ENCODE results near the gene KRT36.

The KRT36 gene

GRCh38 chr17:41463746-41464145, 26.0 kb downstream of the KRT36 start:
- Histone ChIP-seq H4K20me1 (ENCODE audit: insufficient read depth, low read length) (no peaks in the 10 kb centered on the region), H3K27me3 (replicated peaks; ENCODE audit: insufficient read depth, low read length) (0 out of 2 replicates have a peak, but pooled peaks cover 4% of the 10 kb centered on the region), H3K79me2 (ENCODE audit: low read length) (no peaks in the 10 kb centered on the region), H3F3A (ENCODE audit: insufficient read depth, low read length) (no peaks in the 10 kb centered on the region), H3K9ac (ENCODE audit: low read length) (no peak overlapping the region), H3K4me1 (ENCODE audit: low read length) (no peaks in the 10 kb centered on the region), H3K9me2 (replicated peaks; ENCODE audit: insufficient read depth, low read length) (no peaks in the 10 kb centered on the region), H2AFZ (ENCODE audit: low read length) (no peak overlapping the region), H3K4me3 (ENCODE audit: low read length) (no peak overlapping the region), H3K27ac (ENCODE audit: low read length) (no peak overlapping the region), H3K36me3 (replicated peaks; ENCODE audit: insufficient read depth, low read length) (no peaks in the 10 kb centered on the region), H3K4me2 (ENCODE audit: low read depth, low read length) (no peak overlapping the region), H3K9me3 (replicated peaks; ENCODE audit: insufficient read depth, low read length) (no peaks in the 10 kb centered on the region)
- TF ChIP-seq EZH2 (optimal IDR thresholded peaks at IDR 0.05; ENCODE audit: low read depth, low read length) (no peak), CTCF (IDR thresholded peaks at IDR 0.05; ENCODE audit: low read length) (no peak), EZH2phosphoT487 (IDR thresholded peaks at IDR 0.05; ENCODE audit: low read length) (no peak)
- DNase-seq, result no peak

GRCh38 chr17:41462705-41463104, 27.0 kb downstream of the KRT36 start:
- no peak for DNase-seq
- no peak overlapping the region for H3K27ac ChIP-seq (ENCODE audit: low read length)
- no peak for TF ChIP-seq EZH2 (optimal IDR thresholded peaks at IDR 0.05; ENCODE audit: low read depth, low read length)
- no peak for TF ChIP-seq CTCF (IDR thresholded peaks at IDR 0.05; ENCODE audit: low read length)
- TF ChIP-seq EZH2phosphoT487 (IDR thresholded peaks at IDR 0.05; ENCODE audit: low read length), result no peak
- H3K4me1 ChIP-seq (ENCODE audit: low read length), result no peaks in the 10 kb centered on the region
- H3K79me2 ChIP-seq (ENCODE audit: low read length), result no peaks in the 10 kb centered on the region
- H4K20me1 ChIP-seq (ENCODE audit: insufficient read depth, low read length), result no peaks in the 10 kb centered on the region
- H3K9me3 ChIP-seq (replicated peaks; ENCODE audit: insufficient read depth, low read length), result no peaks in the 10 kb centered on the region
- H3K9me2 ChIP-seq (replicated peaks; ENCODE audit: insufficient read depth, low read length), result no peaks in the 10 kb centered on the region
- H3K27me3 ChIP-seq (replicated peaks; ENCODE audit: insufficient read depth, low read length), result 0 out of 2 replicates have a peak, but pooled peaks cover 4% of the 10 kb centered on the region
- no peak overlapping the region for H3K4me2 ChIP-seq (ENCODE audit: low read depth, low read length)
- H3F3A ChIP-seq (ENCODE audit: insufficient read depth, low read length), result no peaks in the 10 kb centered on the region
- H2AFZ ChIP-seq (ENCODE audit: low read length), result no peak overlapping the region
- H3K4me3 ChIP-seq (ENCODE audit: low read length), result no peak overlapping the region
- H3K36me3 ChIP-seq (replicated peaks; ENCODE audit: insufficient read depth, low read length), result no peaks in the 10 kb centered on the region
- no peak overlapping the region for H3K9ac ChIP-seq (ENCODE audit: low read length)

- Histone ChIP-seq H3K27ac (ENCODE audit: low read length) (no peak overlapping the region), H3K27me3 (replicated peaks; ENCODE audit: insufficient read depth, low read length) (no peaks in the 10 kb centered on the region), H4K20me1 (ENCODE audit: insufficient read depth, low read length) (no peaks in the 10 kb centered on the region), H3K4me2 (ENCODE audit: low read depth, low read length) (no peak overlapping the region), H3K9me2 (replicated peaks; ENCODE audit: insufficient read depth, low read length) (no peaks in the 10 kb centered on the region), H3K79me2 (ENCODE audit: low read length) (no peaks in the 10 kb centered on the region), H3K9ac (ENCODE audit: low read length) (no peak overlapping the region), H3K4me3 (ENCODE audit: low read length) (no peak overlapping the region), H3K9me3 (replicated peaks; ENCODE audit: insufficient read depth, low read length) (no peaks in the 10 kb centered on the region), H3K4me1 (ENCODE audit: low read length) (no peaks in the 10 kb centered on the region), H2AFZ (ENCODE audit: low read length) (no peak overlapping the region), H3F3A (ENCODE audit: insufficient read depth, low read length) (no peaks in the 10 kb centered on the region), H3K36me3 (replicated peaks; ENCODE audit: insufficient read depth, low read length) (no peaks in the 10 kb centered on the region)
- TF ChIP-seq EZH2phosphoT487 (IDR thresholded peaks at IDR 0.05; ENCODE audit: low read length) (no peak), EZH2 (optimal IDR thresholded peaks at IDR 0.05; ENCODE audit: low read depth, low read length) (no peak), CTCF (IDR thresholded peaks at IDR 0.05; ENCODE audit: low read length) (no peak)
- no peak for DNase-seq
Measured at GRCh38 chr17:41457676-41458075, 32.0 kb downstream of the KRT36 start.
